Neural cell (in vitro differentiated cells): Measurements from ENCODE around the gene ATXN3. TPM values are rescaled to one million over a fixed set of nuclear protein-coding genes. Genes with fewer than 3 reads are reported as not detected.

Experiments
- H2AFZ ChIP-seq: fragments of 200-600, 300-800 bp; sonication (generic), shearing (Covaris generic); 2 replicates; pipeline ENCODE4 v1.6.0; 2014; ENCODE audit warnings: low read depth, mild to moderate bottlenecking, antibody characterized with exemption, low read length, moderate library complexity
- H3F3A ChIP-seq: fragments of 200-600 bp; shearing (Covaris generic); 2 replicates; pipeline ENCODE4 v1.6.1; 2016; ENCODE audit warnings: mild to moderate bottlenecking, moderate library complexity, mixed read lengths, antibody characterized with exemption, low read length; ENCODE audit not compliant: insufficient read depth, poor library complexity, severe bottlenecking
- H3K27ac ChIP-seq: fragments of 200-600, 300-800 bp; sonication (generic), shearing (Covaris generic); 2 replicates; pipeline ENCODE4 v1.5.1; 2014; ENCODE audit warnings: mild to moderate bottlenecking, low read length, moderate library complexity
- H3K27me3 ChIP-seq: fragments of 300-800, 200-600 bp; sonication (generic), shearing (Covaris generic); 2 replicates; pipeline ENCODE4 v1.6.0; 2014; ENCODE audit warnings: mild to moderate bottlenecking, low read depth, low read length, moderate library complexity; ENCODE audit not compliant: insufficient read depth
- H3K36me3 ChIP-seq: fragments of 300-800, 200-600 bp; sonication (generic), shearing (Covaris generic); 2 replicates; pipeline ENCODE4 v1.5.1; 2014; ENCODE audit warnings: mild to moderate bottlenecking, antibody characterized with exemption, low read length, moderate library complexity; ENCODE audit not compliant: insufficient read depth
- H3K4me2 ChIP-seq: fragments of 300-800, 200-600 bp; sonication (generic), shearing (Covaris generic); 2 replicates; pipeline ENCODE4 v1.6.0; 2014; ENCODE audit warnings: mild to moderate bottlenecking, low read length
- H3K4me3 ChIP-seq: fragments of 300-800, 200-600 bp; sonication (generic), shearing (Covaris generic); 2 replicates; pipeline ENCODE4 v1.5.1; 2014; ENCODE audit warnings: mild to moderate bottlenecking, low read length, moderate library complexity
- H3K79me2 ChIP-seq: fragments of 200-600 bp; shearing (Covaris generic); replicated peaks from 2 replicates; pipeline ENCODE4 v1.6.0; 2014; ENCODE audit warnings: mild to moderate bottlenecking, low read length, moderate library complexity; ENCODE audit not compliant: insufficient read depth
- H3K9ac ChIP-seq: fragments of 300-800, 200-600 bp; sonication (generic), shearing (Covaris generic); 2 replicates; pipeline ENCODE4 v1.6.1; 2016; ENCODE audit warnings: mild to moderate bottlenecking, low read length, mixed read lengths
- H3K9me2 ChIP-seq: fragments of 200-600 bp; shearing (Covaris generic); 2 replicates; pipeline ENCODE4 v1.6.1; 2016; ENCODE audit warnings: mild to moderate bottlenecking, low read length, mixed read lengths; ENCODE audit not compliant: insufficient read depth
- H3K9me3 ChIP-seq: fragments of 200-600, 300-800 bp; sonication (generic), shearing (Covaris generic); 2 replicates; pipeline ENCODE4 v1.6.1; 2016; ENCODE audit warnings: mild to moderate bottlenecking, mixed run types, low read length, moderate library complexity, mixed read lengths
- H4K20me1 ChIP-seq: fragments of 200-600 bp; shearing (Covaris generic); 2 replicates; pipeline ENCODE4 v1.6.1; 2016; ENCODE audit warnings: mild to moderate bottlenecking, mixed run types; ENCODE audit not compliant: insufficient read depth
- CTCF ChIP-seq: fragments of 450-650 bp; IDR thresholded peaks from 2 replicates; pipeline ENCODE4 v1.5.1; 2014; ENCODE audit warnings: antibody characterized with exemption, mild to moderate bottlenecking, moderate library complexity; ENCODE audit not compliant: poor library complexity, severe bottlenecking
- EP300 ChIP-seq: fragments of 450-650 bp; conservative IDR thresholded peaks from 2 replicates; pipeline ENCODE4 v1.6.1; 2014; ENCODE audit warnings: antibody characterized with exemption, mild to moderate bottlenecking, moderate library complexity; ENCODE audit not compliant: poor library complexity, severe bottlenecking
- EZH2 ChIP-seq: fragments of 200-600, 300-800 bp; shearing (Covaris generic), sonication (generic); IDR thresholded peaks from 2 replicates; pipeline ENCODE4 v1.6.1; 2014; ENCODE audit warnings: antibody characterized with exemption, low read length, borderline replicate concordance, mild to moderate bottlenecking; ENCODE audit not compliant: insufficient read depth, poor library complexity, severe bottlenecking
- MXI1 ChIP-seq: fragments of 450-650 bp; conservative IDR thresholded peaks from 2 replicates; pipeline ENCODE4 v1.6.1; 2014; ENCODE audit warnings: antibody characterized with exemption, mild to moderate bottlenecking; ENCODE audit not compliant: poor library complexity, severe bottlenecking
- POLR2AphosphoS5 ChIP-seq: IDR thresholded peaks from 2 replicates; pipeline ENCODE4 v1.6.1; 2012
- RAD21 ChIP-seq: fragments of 450-650 bp; conservative IDR thresholded peaks from 2 replicates; pipeline ENCODE4 v1.6.1; 2014; ENCODE audit warnings: antibody characterized with exemption, mild to moderate bottlenecking, moderate library complexity
- REST ChIP-seq: IDR thresholded peaks from 2 replicates; pipeline ENCODE4 v1.6.1; 2012; ENCODE audit warnings: borderline replicate concordance
- SMC3 ChIP-seq: fragments of 450-650 bp; conservative IDR thresholded peaks from 2 replicates; pipeline ENCODE4 v1.6.1; 2014; ENCODE audit warnings: antibody characterized with exemption, mild to moderate bottlenecking, moderate library complexity; ENCODE audit not compliant: poor library complexity
- TAF1 ChIP-seq: IDR thresholded peaks from 2 replicates; pipeline ENCODE4 v1.6.1; 2012; ENCODE audit warnings: low read depth
- polyA plus RNA-seq: library from polyadenylated mRNA; depleted of rRNA; stranded (reverse); fragments of >200 nt; gene quantifications from 2 replicates; pipeline ENCODE4 v1.2.3, GENCODE V29; 2014

ATXN3 gene
- polyA plus RNA-seq, 1 donor from 2014 or later = 16.7 TPM

GRCh38 chr14:92088494-92088893, 17.9 kb downstream of the ATXN3 start:
- TF ChIP-seq TAF1 = no peak
- H3K27me3 ChIP-seq = no peaks in the 10 kb centered on the region
- H3K27ac ChIP-seq = no peak overlapping the region
- no peaks in the 10 kb centered on the region for H3K36me3 ChIP-seq
- H2AFZ ChIP-seq = no peak overlapping the region
- H3K79me2 ChIP-seq = no peaks in the 10 kb centered on the region
- H3K9me2 ChIP-seq = no peaks in the 10 kb centered on the region
- H3F3A ChIP-seq = no peaks in the 10 kb centered on the region
- H4K20me1 ChIP-seq = no peaks in the 10 kb centered on the region
- no peak overlapping the region for H3K9ac ChIP-seq
- H3K4me3 ChIP-seq = no peak overlapping the region
- no peaks in the 10 kb centered on the region for H3K9me3 ChIP-seq
- no peak overlapping the region for H3K4me2 ChIP-seq

GRCh38 chr14:92074555-92074954, 31.8 kb downstream of the ATXN3 start:
- TF ChIP-seq REST (no peak), POLR2AphosphoS5 (no peak), CTCF (no peak), TAF1 (no peak), EP300 (no peak), RAD21 (no peak), EZH2 (no peak), MXI1 (no peak), SMC3 (no peak)
- H3K36me3 ChIP-seq = peaks cover 5% of the 10 kb centered on the region
- H3K9ac ChIP-seq = no peak overlapping the region
- no peak overlapping the region for H3K4me3 ChIP-seq
- H3K4me2 ChIP-seq = no peak overlapping the region
- H3F3A ChIP-seq = no peaks in the 10 kb centered on the region
- H3K9me3 ChIP-seq = no peaks in the 10 kb centered on the region
- no peaks in the 10 kb centered on the region for H4K20me1 ChIP-seq
- H3K27me3 ChIP-seq = no peaks in the 10 kb centered on the region
- H3K9me2 ChIP-seq = no peaks in the 10 kb centered on the region
- H2AFZ ChIP-seq = no peak overlapping the region
- no peak overlapping the region for H3K27ac ChIP-seq
- no peaks in the 10 kb centered on the region for H3K79me2 ChIP-seq
